Ascending aorta (tissue), 2 donors: ENCODE data around the gene NR2F6. TPM values are rescaled to one million over a fixed set of nuclear protein-coding genes. Genes with fewer than 3 reads are reported as not detected.

Source experiments
- DNase-seq, 2 donors: peaks; one replicate each; pipeline ENCODE4 v3.0.0-alpha.2; 2019; ENCODE audit warnings: low spot score in 2 of 2
- H3K27ac ChIP-seq, 2 donors: fragments of 200-600 bp; sonication (generic); one replicate each; pipeline ENCODE4 v1.5.1; 2016 to 2017; ENCODE audit warnings: mild to moderate bottlenecking in 1 of 2
- H3K27me3 ChIP-seq: fragments of 200-600 bp; sonication (generic); one replicate; pipeline ENCODE4 v1.5.1; 2017
- H3K36me3 ChIP-seq, 2 donors: fragments of 200-600 bp; sonication (generic); one replicate each; pipeline ENCODE4 v1.5.1; 2016
- H3K4me1 ChIP-seq, 2 donors: fragments of 200-600 bp; sonication (generic); one replicate each; pipeline ENCODE4 v1.5.1; 2016 to 2017; ENCODE audit warnings: mild to moderate bottlenecking in 1 of 2
- H3K4me3 ChIP-seq, 2 donors: fragments of 200-600 bp; sonication (generic); one replicate each; pipeline ENCODE4 v1.5.1; 2016 to 2017; ENCODE audit warnings: mild to moderate bottlenecking in 1 of 2
- H3K9me3 ChIP-seq, 2 donors: fragments of 200-600 bp; sonication (generic); one replicate each; pipeline ENCODE4 v1.5.1; 2016
- intact Hi-C: fragments of 100-400 bp; cut with DNase I; formaldehyde crosslinking; loops from one replicate; pipeline ENCODE4 v1.15.1; 2023
- total RNA-seq: library from RNA; depleted of rRNA; stranded (reverse); fragments of >200 nt; gene quantifications from one replicate; pipeline ENCODE4 v1.1.0, GENCODE V29; 2016
- TF ChIP-seq, protein P1 (sequence below), 3 experiments: fragments of 200-600 bp in 2 of 3; fragments of 450-650 bp in 1 of 3; sonication (generic) in 2 of 3; IDR thresholded peaks; one replicate each; pipeline ENCODE4 v1.5.1; 2016 to 2019; ENCODE audit warnings: antibody characterized with exemption in 3 of 3, mild to moderate bottlenecking in 1 of 3, moderate library complexity in 1 of 3

The NR2F6 gene
- total RNA-seq, 1 donor from 2014 or later, result 181 TPM

DNA sequence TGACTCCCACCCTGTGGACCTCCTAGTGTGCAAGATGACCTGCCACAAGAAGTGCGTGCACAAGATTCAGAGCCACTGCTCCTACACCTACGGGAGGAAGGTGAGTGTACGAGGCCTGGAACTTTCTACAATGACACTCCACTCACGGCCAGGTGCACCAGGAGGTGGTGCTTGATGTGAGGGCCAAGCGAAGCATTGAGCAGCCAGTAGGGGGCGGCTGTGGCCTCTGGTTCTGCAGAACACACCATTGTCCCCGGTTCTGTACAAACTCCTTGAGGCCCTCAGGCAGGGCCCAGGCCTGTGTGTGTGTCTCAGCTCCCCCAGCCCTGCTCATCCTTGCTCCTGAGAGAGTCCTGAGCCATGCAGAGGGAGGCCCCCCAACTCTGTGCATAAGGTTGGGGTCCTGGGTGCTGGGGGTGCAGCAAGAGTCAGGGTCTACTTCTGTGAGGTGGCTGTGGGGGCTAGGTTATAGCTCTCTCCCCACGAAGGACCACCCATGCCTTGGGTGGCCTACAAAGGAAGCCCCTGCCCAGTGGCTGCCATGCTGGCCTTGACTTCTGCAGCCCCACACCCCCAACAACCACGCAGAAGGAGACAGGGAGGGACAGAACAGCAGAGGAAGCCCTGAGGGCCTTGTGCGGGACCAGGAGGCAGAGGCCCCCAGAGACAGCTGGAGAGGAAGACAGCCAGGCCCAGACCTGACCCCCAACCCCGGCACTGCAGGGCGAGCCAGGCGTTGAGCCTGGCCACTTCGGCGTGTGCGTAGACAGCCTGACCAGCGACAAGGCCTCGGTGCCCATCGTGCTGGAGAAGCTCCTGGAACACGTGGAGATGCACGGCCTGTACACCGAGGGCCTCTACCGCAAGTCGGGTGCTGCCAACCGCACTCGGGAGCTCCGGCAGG is 40.2 kb downstream of the NR2F6 start:
- Histone ChIP-seq H3K4me1 (no peaks in the 10 kb centered on the region), H3K9me3 (no peaks in the 10 kb centered on the region), H3K36me3 (peaks cover 80 to 93% of the 10 kb centered on the region in 2 donors), H3K4me3 (no peak overlapping the region), H3K27ac (no peak overlapping the region), H3K27me3 (no peaks in the 10 kb centered on the region)
- DNase-seq, result no peak
- TF ChIP-seq, protein P1, sequence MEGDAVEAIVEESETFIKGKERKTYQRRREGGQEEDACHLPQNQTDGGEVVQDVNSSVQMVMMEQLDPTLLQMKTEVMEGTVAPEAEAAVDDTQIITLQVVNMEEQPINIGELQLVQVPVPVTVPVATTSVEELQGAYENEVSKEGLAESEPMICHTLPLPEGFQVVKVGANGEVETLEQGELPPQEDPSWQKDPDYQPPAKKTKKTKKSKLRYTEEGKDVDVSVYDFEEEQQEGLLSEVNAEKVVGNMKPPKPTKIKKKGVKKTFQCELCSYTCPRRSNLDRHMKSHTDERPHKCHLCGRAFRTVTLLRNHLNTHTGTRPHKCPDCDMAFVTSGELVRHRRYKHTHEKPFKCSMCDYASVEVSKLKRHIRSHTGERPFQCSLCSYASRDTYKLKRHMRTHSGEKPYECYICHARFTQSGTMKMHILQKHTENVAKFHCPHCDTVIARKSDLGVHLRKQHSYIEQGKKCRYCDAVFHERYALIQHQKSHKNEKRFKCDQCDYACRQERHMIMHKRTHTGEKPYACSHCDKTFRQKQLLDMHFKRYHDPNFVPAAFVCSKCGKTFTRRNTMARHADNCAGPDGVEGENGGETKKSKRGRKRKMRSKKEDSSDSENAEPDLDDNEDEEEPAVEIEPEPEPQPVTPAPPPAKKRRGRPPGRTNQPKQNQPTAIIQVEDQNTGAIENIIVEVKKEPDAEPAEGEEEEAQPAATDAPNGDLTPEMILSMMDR (IDR thresholded peaks at IDR 0.05), result peak; percentile 51 to 56 (median 52)
- intact Hi-C loops, result loop anchor here (1.0 kb wide), 1 partner anchor 77 kb away; no protein-coding TSS in a partner anchor

GRCh38 chr19:17202713-17203112 is 43.0 kb downstream of the NR2F6 start:
- intact Hi-C loops, result no loop called here
- Histone ChIP-seq H3K27me3 (no peaks in the 10 kb centered on the region), H3K4me1 (no peaks in the 10 kb centered on the region), H3K27ac (no peak overlapping the region), H3K36me3 (peaks cover 83 to 95% of the 10 kb centered on the region in 2 donors), H3K9me3 (no peaks in the 10 kb centered on the region), H3K4me3 (no peak overlapping the region)
- TF ChIP-seq, protein P1 (IDR thresholded peaks at IDR 0.05), result no peak
- no peak for DNase-seq

DNA sequence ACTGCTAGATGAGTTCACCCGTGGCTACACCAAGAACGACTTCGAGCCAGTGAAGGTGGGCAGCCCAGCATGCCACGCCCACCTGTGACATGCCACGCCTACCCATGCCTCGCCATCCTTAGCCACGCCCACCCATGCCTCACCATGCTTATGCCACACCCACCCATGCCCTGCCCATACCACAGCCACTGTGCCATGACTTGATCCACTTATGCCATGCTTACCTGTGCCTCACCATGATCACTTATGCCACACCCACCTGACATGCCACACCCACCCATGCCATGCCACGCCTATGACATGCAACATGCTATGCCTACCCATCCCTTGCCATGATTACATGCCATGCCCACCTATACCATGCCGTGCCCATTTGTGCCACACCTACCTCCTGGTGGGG is 43.5 kb downstream of the NR2F6 start:
- no peak overlapping the region for H3K27ac ChIP-seq
- peaks cover 85 to 95% of the 10 kb centered on the region in 2 donors for H3K36me3 ChIP-seq
- H3K4me1 ChIP-seq, result no peaks in the 10 kb centered on the region
- intact Hi-C loops, result no loop called here
- no peaks in the 10 kb centered on the region for H3K9me3 ChIP-seq
- TF ChIP-seq, protein P1 (IDR thresholded peaks at IDR 0.05), result no peak
- H3K4me3 ChIP-seq, result no peak overlapping the region
- DNase-seq, result no peak
- H3K27me3 ChIP-seq, result no peaks in the 10 kb centered on the region

DNA sequence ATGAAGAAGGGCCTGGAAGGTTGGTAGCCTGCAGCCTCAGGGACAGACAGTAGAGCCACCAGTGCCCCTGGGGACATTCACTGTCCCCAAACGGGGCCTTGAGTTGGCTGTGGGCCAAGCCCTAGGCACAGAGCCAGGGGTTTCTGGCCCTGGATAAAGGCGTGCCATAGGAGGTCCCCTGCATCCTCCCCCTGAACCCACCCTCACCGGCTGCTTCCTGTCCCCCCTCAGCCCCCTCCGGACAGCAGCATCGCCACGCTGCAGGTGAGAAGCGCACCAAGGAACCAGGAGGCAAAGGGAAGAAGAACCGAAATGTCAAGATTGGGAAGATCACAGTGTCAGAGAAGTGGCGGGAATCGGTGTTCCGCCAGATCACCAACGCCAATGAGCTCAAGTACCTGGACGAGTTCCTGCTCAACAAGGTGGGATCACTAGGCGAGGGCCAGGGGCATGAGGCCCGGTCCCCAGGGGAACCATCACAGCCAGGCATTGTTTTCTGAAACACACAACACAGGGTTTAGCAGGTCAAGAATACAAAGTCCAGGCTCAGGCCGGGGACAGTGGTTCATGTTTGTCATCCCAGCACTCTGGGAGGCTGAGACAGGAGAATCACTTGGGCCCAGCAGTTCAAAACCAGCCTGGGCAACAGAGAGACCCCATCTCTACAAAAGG is 45.2 kb downstream of the NR2F6 start:
- Histone ChIP-seq H3K4me1 (no peaks in the 10 kb centered on the region), H3K9me3 (no peaks in the 10 kb centered on the region), H3K4me3 (no peak overlapping the region), H3K27me3 (no peaks in the 10 kb centered on the region), H3K36me3 (peaks cover 80 to 91% of the 10 kb centered on the region in 2 donors), H3K27ac (no peak overlapping the region)
- DNase-seq, result no peak
- intact Hi-C loops, result no loop called here
- TF ChIP-seq, protein P1 (IDR thresholded peaks at IDR 0.05), result no peak

DNA sequence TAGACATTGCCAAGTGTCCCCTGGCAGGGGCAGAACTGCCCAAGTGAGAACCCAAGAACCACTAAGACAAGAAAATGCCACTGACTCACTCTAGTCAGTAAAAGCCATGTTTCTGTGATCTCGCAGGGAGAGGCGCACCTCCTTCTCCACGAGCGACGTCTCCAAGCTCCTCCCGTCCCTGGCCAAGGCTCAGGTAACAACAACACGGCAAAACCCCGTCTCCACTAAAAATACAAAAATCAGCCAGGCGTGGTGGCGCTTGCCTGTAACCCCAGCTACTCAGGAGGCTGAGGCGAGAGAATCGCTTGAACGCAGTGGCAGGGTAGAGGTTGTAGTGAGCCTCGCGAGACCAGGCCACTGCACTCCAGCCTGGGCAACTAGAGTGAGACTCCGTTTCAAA is 48.1 kb downstream of the NR2F6 start:
- H3K4me3 ChIP-seq, result no peak overlapping the region
- no peaks in the 10 kb centered on the region for H3K27me3 ChIP-seq
- peaks cover 92 to 95% of the 10 kb centered on the region in 2 donors for H3K36me3 ChIP-seq
- no peak overlapping the region for H3K27ac ChIP-seq
- TF ChIP-seq, protein P1 (IDR thresholded peaks at IDR 0.05), result no peak
- DNase-seq, result no peak
- H3K9me3 ChIP-seq, result no peaks in the 10 kb centered on the region
- H3K4me1 ChIP-seq, result no peaks in the 10 kb centered on the region
- intact Hi-C loops, result no loop called here
